H1 (cell line): Measurements from ENCODE around the gene PMFBP1. TPM values are rescaled to one million over a fixed set of nuclear protein-coding genes. Genes with fewer than 3 reads are reported as not detected.

ENCODE experiments used
- CTCF ChIA-PET: fragments of 300-600 bp; sonication (Branson Sonifier 250); formaldehyde crosslinking; loops from one replicate; lab custom pipeline; 2021; ENCODE audit not compliant: partially characterized antibody; lab: Charles Lee
- POLR2A ChIA-PET: fragments of 300-600 bp; sonication (Branson Sonifier 250); formaldehyde crosslinking; loops from one replicate; lab custom pipeline; 2021; ENCODE audit warnings: inconsistent platforms; ENCODE audit not compliant: partially characterized antibody; lab: Charles Lee
- DNase-seq, 2 experiments: peaks; one replicate each; pipeline versions ENCODE4 v3.0.0 to v3.0.0-alpha.2; 2010 to 2022; ENCODE audit warnings: low spot score in 2 of 2, low read depth in 1 of 2, mixed read lengths in 1 of 2
- FAIRE-seq: peaks from 2 replicates; lab custom pipeline; 2011; peaks lifted over from hg19 to GRCh38; lab: Jason Lieb, UNC
- H2AFZ ChIP-seq: 2 replicates; pipeline ENCODE4 v1.8.1; 2012; ENCODE audit warnings: low read length, inconsistent platforms
- H2AK5ac ChIP-seq: 2 replicates; pipeline ENCODE4 v1.6.1; 2013; ENCODE audit warnings: low read depth, low read length
- H2BK120ac ChIP-seq: replicated peaks from 2 replicates; pipeline ENCODE3; 2013; ENCODE audit warnings: low read depth, low read length, inconsistent platforms
- H2BK12ac ChIP-seq: 2 replicates; pipeline ENCODE4 v1.6.1; 2013; ENCODE audit warnings: low read depth, low read length
- H2BK15ac ChIP-seq: 2 replicates; pipeline ENCODE4 v1.6.1; 2013; ENCODE audit warnings: low read length
- H2BK20ac ChIP-seq: 2 replicates; pipeline ENCODE4 v1.6.1; 2013; ENCODE audit warnings: low read length
- H2BK5ac ChIP-seq: 2 replicates; pipeline ENCODE4 v1.6.1; 2013; ENCODE audit warnings: low read depth, low read length
- H3K14ac ChIP-seq: 2 replicates; pipeline ENCODE4 v1.6.1; 2013; ENCODE audit warnings: inconsistent platforms; ENCODE audit not compliant: insufficient read length
- H3K18ac ChIP-seq: 2 replicates; pipeline ENCODE4 v1.6.1; 2013; ENCODE audit warnings: low read length; ENCODE audit errors: extremely low read depth
- H3K23ac ChIP-seq: 2 replicates; pipeline ENCODE4 v1.6.1; 2013; ENCODE audit warnings: inconsistent platforms; ENCODE audit not compliant: insufficient read length
- H3K23me2 ChIP-seq: 2 replicates; pipeline ENCODE4 v1.6.1; 2013; ENCODE audit warnings: low read depth, low read length
- H3K27ac ChIP-seq: 2 replicates; pipeline ENCODE4 v1.6.1; 2011; ENCODE audit warnings: low read depth, low read length, inconsistent platforms
- H3K27me3 ChIP-seq, 4 experiments: replicated peaks in 1 of 4; 1 replicate in 1 of 4; 2 replicates in 3 of 4; pipeline versions ENCODE4 v1.6.1 to v1.8.1; 2011 to 2013; ENCODE audit warnings: low read length in 3 of 4, mild to moderate bottlenecking in 3 of 4, inconsistent platforms in 2 of 4, mixed read lengths in 2 of 4, moderate library complexity in 1 of 4; ENCODE audit not compliant: control insufficient read depth in 3 of 4, insufficient read depth in 3 of 4; ENCODE audit errors: extremely low read depth in 1 of 4
- H3K36me3 ChIP-seq, 4 experiments: 2 replicates each; pipeline versions ENCODE4 v1.6.1 to v1.8.1; 2011 to 2013; ENCODE audit warnings: mild to moderate bottlenecking in 4 of 4, low read length in 3 of 4, moderate library complexity in 2 of 4, control low read depth in 1 of 4, inconsistent platforms in 1 of 4; ENCODE audit not compliant: insufficient read depth in 4 of 4, control insufficient read depth in 2 of 4
- H3K4ac ChIP-seq: replicated peaks from 2 replicates; pipeline ENCODE3; 2013; ENCODE audit warnings: low read length, low read depth, mixed read lengths, inconsistent platforms; ENCODE audit not compliant: insufficient read length
- H3K4me1 ChIP-seq, 4 experiments: replicated peaks in 1 of 4; 1 replicate in 1 of 4; 2 replicates in 3 of 4; pipeline versions ENCODE4 v1.6.1 to v1.8.1; 2011 to 2013; ENCODE audit warnings: low read length in 3 of 4, inconsistent platforms in 2 of 4, mixed read lengths in 1 of 4; ENCODE audit not compliant: insufficient read depth in 4 of 4, control insufficient read depth in 3 of 4
- H3K4me2 ChIP-seq, 2 experiments: 2 replicates each; pipeline versions ENCODE4 v1.6.1 to v1.8.1; 2011 to 2013; ENCODE audit warnings: low read depth in 2 of 2, low read length in 2 of 2, control low read depth in 1 of 2, inconsistent platforms in 1 of 2, mild to moderate bottlenecking in 1 of 2; ENCODE audit not compliant: insufficient read depth in 1 of 2
- H3K4me3 ChIP-seq, 4 experiments: fragments of 200-600, 300-600 bp in 1 of 4; sonication (generic), shearing (Covaris generic), sonication (Bioruptor Twin) in 1 of 4; 2 replicates each; pipeline versions ENCODE4 v1.5.1 to v1.8.1; 2011 to 2016; ENCODE audit warnings: low read length in 4 of 4, low read depth in 3 of 4, control low read depth in 2 of 4, inconsistent platforms in 2 of 4, mild to moderate bottlenecking in 2 of 4, mixed read lengths in 1 of 4, moderate library complexity in 1 of 4; ENCODE audit not compliant: insufficient read depth in 2 of 4; ENCODE audit errors: extremely low read depth in 1 of 4
- H3K56ac ChIP-seq: replicated peaks from 2 replicates; pipeline ENCODE3; 2013; ENCODE audit warnings: low read depth, mild to moderate bottlenecking, mixed read lengths, low read length, inconsistent platforms; ENCODE audit not compliant: insufficient read length
- H3K79me1 ChIP-seq: 2 replicates; pipeline ENCODE4 v1.6.1; 2013; ENCODE audit warnings: low read depth, low read length, control low read depth
- H3K79me2 ChIP-seq, 2 experiments: 2 replicates each; pipeline versions ENCODE4 v1.6.1 to v1.8.1; 2012 to 2013; ENCODE audit warnings: low read length in 2 of 2, mild to moderate bottlenecking in 2 of 2, inconsistent platforms in 1 of 2; ENCODE audit not compliant: insufficient read depth in 2 of 2, control insufficient read depth in 1 of 2
- H3K9ac ChIP-seq, 4 experiments: replicated peaks in 1 of 4; 1 replicate in 1 of 4; 2 replicates in 3 of 4; pipeline versions ENCODE4 v1.6.1 to v1.8.1; 2011 to 2013; ENCODE audit warnings: low read depth in 3 of 4, low read length in 3 of 4, control low read depth in 2 of 4, mild to moderate bottlenecking in 2 of 4, moderate library complexity in 2 of 4, inconsistent platforms in 1 of 4; ENCODE audit errors: extremely low read depth in 1 of 4
- H3K9me3 ChIP-seq, 2 experiments: 2 replicates each; pipeline versions ENCODE4 v1.6.1 to v1.8.1; 2012 to 2013; ENCODE audit warnings: mild to moderate bottlenecking in 2 of 2, moderate library complexity in 2 of 2, control low read depth in 1 of 2, inconsistent platforms in 1 of 2, low read depth in 1 of 2, low read length in 1 of 2, mixed read lengths in 1 of 2; ENCODE audit not compliant: insufficient read depth in 2 of 2
- H4K20me1 ChIP-seq, 2 experiments: replicated peaks in 1 of 2; 2 replicates each; pipeline versions ENCODE3 to v1.8.1; 2011 to 2013; ENCODE audit warnings: inconsistent platforms in 2 of 2, low read length in 2 of 2, mild to moderate bottlenecking in 1 of 2; ENCODE audit not compliant: insufficient read depth in 2 of 2, control insufficient read depth in 1 of 2
- H4K5ac ChIP-seq: 2 replicates; pipeline ENCODE4 v1.6.1; 2013; ENCODE audit warnings: low read length, low read depth, mixed read lengths, inconsistent platforms; ENCODE audit not compliant: insufficient read length
- H4K8ac ChIP-seq: 2 replicates; pipeline ENCODE4 v1.8.0; 2013; ENCODE audit warnings: mild to moderate bottlenecking, moderate library complexity, low read length, inconsistent platforms; ENCODE audit not compliant: insufficient read depth; ENCODE audit errors: extremely low read depth
- H4K91ac ChIP-seq: replicated peaks from 2 replicates; pipeline ENCODE3; 2013; ENCODE audit warnings: low read length, mixed read lengths, inconsistent platforms; ENCODE audit not compliant: insufficient read length
- ASH2L ChIP-seq: fragments of 200-600, 300-600 bp; sonication (generic); IDR thresholded peaks from one replicate; pipeline ENCODE4 v1.7.1; 2017; ENCODE audit warnings: low read length
- CBX5 ChIP-seq: fragments of 300-800, 300-1000 bp; sonication (generic); IDR thresholded peaks from 2 replicates; pipeline ENCODE4 v1.7.1; 2016; ENCODE audit warnings: antibody characterized with exemption, low read length, low read depth
- CEBPB ChIP-seq: IDR thresholded peaks from 2 replicates; pipeline ENCODE4 v1.6.1; 2012; ENCODE audit warnings: low read depth, low read length
- EP300 ChIP-seq, 2 experiments: IDR thresholded peaks; 1 replicate in 1 of 2; 2 replicates in 1 of 2; pipeline ENCODE4 v1.6.1; 2011 to 2012; ENCODE audit warnings: low read depth in 2 of 2, low read length in 2 of 2, mild to moderate bottlenecking in 2 of 2, borderline replicate concordance in 1 of 2, inconsistent platforms in 1 of 2, moderate library complexity in 1 of 2
- FOSL1 ChIP-seq: IDR thresholded peaks from 2 replicates; pipeline ENCODE4 v1.6.1; 2011; ENCODE audit warnings: mild to moderate bottlenecking, low read depth, low read length, moderate library complexity; ENCODE audit not compliant: insufficient read depth
- JUND ChIP-seq: IDR thresholded peaks from 2 replicates; pipeline ENCODE4 v1.6.1; 2011; ENCODE audit warnings: mild to moderate bottlenecking, improper control_type of control experiment, low read length
- KDM4A ChIP-seq: IDR thresholded peaks from one replicate; pipeline ENCODE4 v1.7.1; 2012; ENCODE audit warnings: low read depth, mild to moderate bottlenecking, moderate library complexity, low read length, inconsistent platforms; ENCODE audit not compliant: severe bottlenecking
- SRF ChIP-seq: IDR thresholded peaks from 2 replicates; pipeline ENCODE4 v1.6.1; 2011; ENCODE audit warnings: mild to moderate bottlenecking, low read depth, low read length, moderate library complexity
- TAF7 ChIP-seq: optimal IDR thresholded peaks from 2 replicates; pipeline ENCODE3; 2011; ENCODE audit warnings: low read depth, mild to moderate bottlenecking, inconsistent platforms, low read length, moderate library complexity, borderline replicate concordance
- WGBS, 2 experiments: shearing (Covaris generic) in 1 of 2; methylation state at CpG; one replicate each; pipeline versions ENCODE4 v1.1.6 to v1.1.7; 2013 to 2015; ENCODE audit warnings: low lambda C conversion rate in 2 of 2, mixed read lengths in 2 of 2, inconsistent platforms in 1 of 2, low coverage in 1 of 2, missing lambda C conversion rate in 1 of 2; ENCODE audit not compliant: insufficient replicate concordance in 2 of 2, insufficient coverage in 1 of 2, insufficient read length in 1 of 2; ENCODE audit errors: extremely low coverage in 1 of 2, missing lambda C conversion rate in 1 of 2; 5-methylcytosine and 5-hydroxymethylcytosine counted together
- polyA plus RNA-seq, 7 experiments: library from polyadenylated mRNA; depleted of rRNA in 3 of 7; stranded (reverse) in 5 of 7; unstranded in 2 of 7; fragments of >200 nt in 5 of 7; fragments of 200-250 nt in 2 of 7; gene quantifications; 1 replicate in 5 of 7; 2 replicates in 1 of 7; 4 replicates in 1 of 7; pipeline versions ENCODE4 v1.2.1 to v1.2.3, GENCODE V29; 2011 to 2013; ENCODE audit warnings: missing spikeins in 2 of 7, mixed read lengths in 2 of 7
- total RNA-seq: library from RNA; stranded (reverse); fragmentation: NEBNext Ultra II Directional; extraction: Animal tissue kit (Norgen Biotek cat#: 25700); gene quantifications from 2 replicates; pipeline ENCODE4 v1.2.1, GENCODE V29; 2021
- TF ChIP-seq, protein P1 (sequence below): IDR thresholded peaks from 2 replicates; pipeline ENCODE4 v1.6.1; 2011; ENCODE audit warnings: low read depth, mild to moderate bottlenecking, low read length; ENCODE audit not compliant: insufficient read depth

The PMFBP1 gene
- total and polyA plus RNA-seq, 2 of the 8 experiments (the other 6 are each of a cell fraction or from before 2014, with no cell fraction given): 0.32 to 1.6 TPM

DNA sequence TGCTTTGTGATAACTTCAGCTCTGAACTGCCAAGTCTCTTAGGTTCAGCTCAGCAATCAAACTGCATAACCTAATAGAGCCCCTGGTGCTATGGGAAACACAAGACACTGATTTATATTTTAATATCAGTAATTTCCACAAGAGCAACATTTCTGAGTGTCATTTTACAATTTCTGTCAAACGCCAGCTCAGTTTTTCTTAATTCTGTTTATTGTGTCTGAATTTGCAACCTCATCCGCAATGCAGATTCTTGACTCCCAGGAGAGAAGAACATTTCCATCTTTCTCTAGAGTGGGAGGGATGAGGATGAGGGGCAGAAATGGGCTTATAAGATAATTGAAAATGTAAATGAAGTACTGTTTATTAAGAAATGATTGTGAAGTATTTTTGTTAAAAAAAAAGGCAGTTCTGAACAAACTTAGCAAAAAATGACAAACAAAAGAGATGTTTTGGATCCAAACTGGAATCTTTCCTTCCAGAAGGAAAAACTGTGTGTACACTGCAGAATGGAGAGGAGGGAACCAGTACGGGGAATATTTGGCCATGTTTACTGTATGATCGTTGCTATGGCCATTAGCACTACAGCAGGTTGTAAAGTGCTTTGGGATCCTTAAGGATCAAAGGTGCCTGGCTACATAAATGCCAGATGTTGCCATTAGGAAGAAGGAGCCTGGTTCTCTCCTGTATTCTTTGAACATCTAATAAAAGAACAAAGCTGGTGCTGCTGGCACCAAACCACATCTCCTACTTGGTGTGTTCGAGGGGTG lies 7.4 kb upstream of the PMFBP1 start:
- Histone ChIP-seq H3K9ac (no peak overlapping the region), H3K23me2 (no peaks in the 10 kb centered on the region), H4K8ac (no peak overlapping the region), H3K27ac (no peak overlapping the region), H3K56ac (no peak overlapping the region), H4K91ac (no peak overlapping the region), H3K23ac (no peak overlapping the region), H3K36me3 (no peaks in the 10 kb centered on the region), H2BK20ac (no peak overlapping the region), H4K5ac (no peak overlapping the region), H2BK120ac (no peak overlapping the region), H3K4ac (no peak overlapping the region), H3K18ac (no peak overlapping the region), H3K27me3 (no peaks in the 10 kb centered on the region), H3K9me3 (no peaks in the 10 kb centered on the region), H2AK5ac (no peak overlapping the region), H3K4me3 (no peak overlapping the region), H3K4me2 (no peak overlapping the region), H2BK12ac (no peak overlapping the region), H2BK5ac (no peak overlapping the region), H4K20me1 (no peaks in the 10 kb centered on the region), H3K14ac (no peak overlapping the region), H2AFZ (no peak overlapping the region), H3K79me1 (no peaks in the 10 kb centered on the region), H3K79me2 (no peaks in the 10 kb centered on the region), H3K4me1 (0 out of 7 replicates have a peak, but pooled peaks cover 0 to 4% (median 0%) of the 10 kb centered on the region in 4 experiments)
- ChIA-PET POLR2A (no interaction called here), CTCF (interaction anchor here (0.7 to 2.9 kb wide), 6 partner anchors 8 to 653 kb away, joined by 3 to 9 read pairs (median 6); partner anchors contain the start of gene PMFBP1)
- WGBS, 2 experiments: 86% methylated on average over 5 of the region's 5 CpGs; no CpG with 5 or more reads in 1 of the 2 experiments
- FAIRE-seq (no peak), DNase-seq (no peak)
- TF ChIP-seq JUND (no peak), EP300 (IDR thresholded peaks at IDR 0.05; ENCODE audit: borderline replicate concordance in 1 of 2, low read depth in 2 of 2, low read length in 2 of 2) (no peak), CBX5 (no peak), CEBPB (no peak), SRF (no peak), ASH2L (no peak), TAF7 (no peak), KDM4A (no peak), FOSL1 (no peak)
- TF ChIP-seq, protein P1, sequence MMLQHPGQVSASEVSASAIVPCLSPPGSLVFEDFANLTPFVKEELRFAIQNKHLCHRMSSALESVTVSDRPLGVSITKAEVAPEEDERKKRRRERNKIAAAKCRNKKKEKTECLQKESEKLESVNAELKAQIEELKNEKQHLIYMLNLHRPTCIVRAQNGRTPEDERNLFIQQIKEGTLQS: no peak
- TF ChIP-seq, all 59 proteins: peak for 0
- H2BK15ac ChIP-seq: no peak overlapping the region
